ENCODE measurements around the gene SLC17A9.

The SLC17A9 gene

GRCh38 chr20:63006540-63007359 is 54.2 kb downstream of the SLC17A9 start, which contains the start of gene BHLHE23:
TSS of gene BHLHE23 (minus strand) at chr20:63006964. CDS start at chr20:63006774, 190 bp downstream.
- DNase-seq: no peak

- DNase-seq: no peak
Observed at GRCh38 chr20:63007360-63007645, 54.8 kb downstream of the SLC17A9 start.

GRCh38 chr20:63007646-63008488 is 55.4 kb downstream of the SLC17A9 start:
- no peak for DNase-seq

- no peak for DNase-seq
Observed at GRCh38 chr20:63008541-63009044, 56.1 kb downstream of the SLC17A9 start.

GRCh38 chr20:63009045-63009961 is 56.8 kb downstream of the SLC17A9 start:
- DNase-seq: peak; percentile 53 to 73

- DNase-seq: peak; percentile 7 to 12
Observed at GRCh38 chr20:63009988-63010769, 57.7 kb downstream of the SLC17A9 start.

GRCh38 chr20:63011798-63012197 is 59.3 kb downstream of the SLC17A9 start:
- no peak for DNase-seq

- DNase-seq: no peak
Observed at GRCh38 chr20:63013207-63013606, 60.7 kb downstream of the SLC17A9 start.

- no peak for DNase-seq
Observed at GRCh38 chr20:63014287-63014686, 61.8 kb downstream of the SLC17A9 start.

- DNase-seq: no peak
Observed at GRCh38 chr20:63014710-63015109, 62.2 kb downstream of the SLC17A9 start.

GRCh38 chr20:63015147-63015661 is 62.7 kb downstream of the SLC17A9 start:
- no peak for DNase-seq

GRCh38 chr20:63015662-63016361 is 63.3 kb downstream of the SLC17A9 start:
- no peak for DNase-seq

GRCh38 chr20:63016514-63017075 is 64.1 kb downstream of the SLC17A9 start:
- no peak for DNase-seq

GRCh38 chr20:63017076-63017825 is 64.7 kb downstream of the SLC17A9 start:
- DNase-seq: no peak

- DNase-seq: no peak
Observed at GRCh38 chr20:63017826-63018411, 65.4 kb downstream of the SLC17A9 start.

Data from Kasumi-1 (cell line).